Epidermal melanocyte (primary cell): ENCODE results near the gene PRDM11.
A peak's percentile ranks its signal among the peaks of the same experiment; 100 is the strongest.

ENCODE experiments used
- DNase-seq: peaks from one replicate; pipeline ENCODE4 v3.0.0; 2011; ENCODE audit warnings: low spot score; ENCODE audit not compliant: insufficient read length

PRDM11 gene

DNA sequence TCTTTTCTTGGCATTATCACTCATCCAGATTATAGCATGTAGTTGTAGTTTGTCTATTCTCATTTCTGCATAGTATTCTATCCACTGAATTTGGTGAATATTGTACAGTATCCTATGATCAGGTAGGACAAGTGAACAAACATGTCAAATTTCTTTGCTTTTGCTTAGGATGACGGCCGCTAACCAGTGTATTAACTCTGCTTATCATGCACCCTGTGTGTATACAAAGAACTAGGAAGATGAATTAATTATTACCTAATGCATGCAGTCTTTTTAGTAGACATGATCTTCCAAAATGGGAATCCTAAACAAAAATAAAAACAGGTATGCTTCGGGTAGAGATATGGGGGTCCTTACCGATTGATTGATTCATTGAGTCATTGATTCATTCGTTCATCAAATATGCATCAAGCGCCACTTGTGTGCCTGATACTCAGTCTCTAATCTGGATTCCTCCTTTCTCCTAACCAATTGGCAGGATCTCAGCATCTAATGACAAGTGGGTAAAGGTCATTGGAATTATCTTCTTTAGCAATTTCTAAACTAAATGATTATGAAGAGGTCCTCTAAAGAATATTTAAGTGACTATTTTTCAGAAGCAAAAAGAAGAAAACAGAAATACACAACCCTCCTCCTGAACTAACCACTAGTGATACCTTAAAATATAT lies 27.9 kb downstream of the PRDM11 start:
- DNase-seq = no peak

DNA sequence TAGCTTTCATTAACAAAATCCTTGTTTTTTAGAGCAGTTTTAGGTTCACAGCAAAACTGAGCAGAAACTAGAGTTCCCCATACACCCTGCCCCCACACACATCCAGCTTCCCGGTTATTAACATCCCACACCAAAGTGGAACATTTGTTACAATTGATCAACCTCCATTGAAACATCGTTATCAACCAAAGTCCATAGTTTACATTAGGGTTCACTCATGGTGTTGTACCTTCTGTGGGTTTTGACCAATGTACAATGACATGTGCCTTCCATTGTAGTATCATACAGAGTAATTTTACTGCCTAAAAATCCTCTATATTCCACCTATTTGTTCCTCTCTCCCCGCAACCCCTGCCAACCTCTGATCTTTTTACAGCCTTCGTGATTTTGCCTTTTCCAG lies 28.5 kb downstream of the PRDM11 start:
- DNase-seq = no peak

DNA sequence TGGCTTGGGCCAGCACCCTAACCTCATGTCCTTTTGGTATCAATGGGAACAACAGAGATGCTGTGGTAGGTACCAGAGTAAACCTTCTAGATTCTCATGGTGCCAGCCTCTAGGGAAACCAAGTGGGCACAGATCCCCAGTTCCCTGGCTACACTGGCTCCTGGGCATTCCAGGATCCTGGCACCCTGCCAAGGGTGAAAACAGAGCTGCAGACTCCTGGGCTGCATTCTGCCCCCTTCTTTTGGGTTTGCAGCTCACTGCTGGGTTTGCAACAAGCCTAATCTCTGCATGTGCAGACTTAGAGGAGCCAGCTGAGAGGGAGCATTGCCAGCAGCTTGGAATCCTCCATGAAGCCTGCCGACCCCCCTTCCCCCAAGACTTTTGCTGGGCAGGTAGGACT lies 30.6 kb downstream of the PRDM11 start:
- no peak for DNase-seq

DNA sequence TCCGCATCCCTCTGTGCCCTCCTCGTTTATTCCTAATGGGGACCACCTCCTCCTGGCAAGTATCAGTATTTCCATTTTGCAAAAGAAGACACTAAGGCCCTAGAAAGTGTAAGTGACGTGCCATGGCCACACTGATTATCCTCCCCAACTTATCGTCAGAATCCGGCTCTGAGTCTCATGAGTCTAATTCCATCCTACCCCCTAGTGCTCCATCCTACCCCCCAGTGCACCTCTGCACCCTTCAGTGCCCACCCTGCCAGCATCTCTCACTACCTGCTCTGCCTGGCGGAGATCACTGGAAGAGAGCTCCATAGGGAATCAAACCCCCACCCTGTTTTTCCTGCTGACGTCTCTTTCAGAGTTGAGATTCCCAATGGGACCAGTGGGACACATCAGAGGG lies 31.8 kb downstream of the PRDM11 start:
- DNase-seq = no peak

DNA sequence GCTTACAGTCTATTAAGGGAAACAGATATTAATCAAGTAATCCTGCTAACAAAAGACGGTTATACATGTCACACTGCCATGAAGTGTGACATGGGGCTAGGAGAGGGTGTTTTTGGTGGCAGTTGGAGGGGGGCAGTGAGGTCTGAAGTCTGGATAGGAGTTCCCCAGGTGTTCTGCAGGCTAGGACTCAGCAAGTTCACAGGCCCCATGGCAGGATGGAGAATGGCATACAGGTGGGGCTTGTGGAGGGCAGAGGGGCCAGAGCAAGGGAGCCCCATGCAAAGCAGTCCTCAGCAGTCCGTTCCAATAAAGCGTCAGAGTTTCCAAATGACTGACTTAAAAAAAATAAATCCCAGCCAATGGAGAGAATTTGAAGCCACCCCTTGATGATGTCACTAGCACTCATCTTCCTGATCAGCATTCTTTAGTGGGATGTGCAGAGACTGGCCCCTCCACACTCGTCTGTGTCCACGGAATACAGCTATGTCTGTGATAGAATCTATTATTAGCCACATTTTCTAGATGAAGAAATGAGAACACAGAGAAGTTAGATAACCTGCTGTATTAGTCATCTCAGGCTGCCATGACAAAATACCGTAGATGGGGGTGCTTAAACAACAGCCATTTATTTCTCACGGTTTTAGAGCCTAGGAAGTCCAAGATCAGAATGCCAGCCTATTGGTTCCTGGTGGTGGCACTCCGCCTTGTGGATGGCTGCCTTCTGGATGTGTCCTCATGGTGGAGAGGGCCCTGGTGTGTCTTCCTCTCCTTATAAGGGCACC lies 32.6 kb downstream of the PRDM11 start:
- DNase-seq = no peak

DNA sequence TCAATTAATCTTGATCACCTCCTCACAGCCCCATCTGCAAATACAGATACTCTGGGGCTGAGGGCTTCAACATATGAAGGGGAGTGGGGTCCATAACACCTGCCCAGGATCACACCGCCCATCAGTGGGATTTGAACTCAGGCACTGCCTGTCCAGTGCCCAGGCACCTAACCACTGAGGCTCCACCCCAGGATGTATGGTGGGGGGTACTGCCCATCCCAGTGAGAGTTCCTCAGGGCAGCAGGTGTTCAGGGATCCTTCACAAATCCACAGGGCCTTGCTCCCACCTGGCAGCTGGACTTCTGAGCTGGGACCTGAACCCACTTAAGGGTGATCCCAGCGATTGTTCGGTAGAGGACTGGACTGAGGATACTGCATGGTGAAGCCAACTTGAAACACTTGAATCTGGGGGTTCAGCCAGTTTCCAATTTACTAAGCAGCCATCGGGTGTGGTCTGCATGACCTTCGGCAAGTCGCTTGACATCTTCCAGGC lies 33.3 kb downstream of the PRDM11 start:
- no peak for DNase-seq

DNA sequence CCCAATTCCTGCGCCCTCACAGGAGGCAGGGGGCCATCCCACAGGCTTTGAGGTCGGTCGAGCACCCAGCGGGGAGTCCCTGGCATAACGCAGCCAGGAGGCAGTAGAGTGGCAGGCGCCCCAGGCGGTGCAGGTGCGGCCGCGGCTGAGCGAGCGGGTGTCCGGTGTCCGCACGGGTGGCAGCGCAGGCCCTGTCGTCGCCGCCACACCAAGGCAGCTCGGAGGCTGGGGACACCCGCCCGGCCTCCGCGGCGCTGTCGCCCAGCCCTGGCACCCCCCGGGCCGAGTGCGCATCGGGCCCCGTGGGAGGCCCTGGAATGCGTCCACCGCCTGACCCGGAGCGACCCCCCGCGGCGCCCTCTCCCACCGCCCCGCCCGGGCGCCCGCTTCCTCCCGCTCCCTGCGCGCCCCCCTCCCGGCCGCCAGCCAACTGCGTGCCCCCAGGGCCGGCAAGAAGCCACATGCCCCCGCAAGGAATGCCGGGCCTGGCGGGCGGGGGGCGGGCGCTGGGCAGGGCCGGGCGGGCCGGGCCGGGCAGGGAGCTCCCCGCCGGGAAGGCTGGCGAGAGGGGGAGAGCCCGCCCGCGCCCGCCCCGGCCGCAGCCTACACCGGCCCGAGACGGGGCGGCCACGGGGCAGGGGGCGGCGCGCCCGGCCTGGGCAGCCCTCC lies 33.9 kb downstream of the PRDM11 start:
- DNase-seq = peak; percentile 59

DNA sequence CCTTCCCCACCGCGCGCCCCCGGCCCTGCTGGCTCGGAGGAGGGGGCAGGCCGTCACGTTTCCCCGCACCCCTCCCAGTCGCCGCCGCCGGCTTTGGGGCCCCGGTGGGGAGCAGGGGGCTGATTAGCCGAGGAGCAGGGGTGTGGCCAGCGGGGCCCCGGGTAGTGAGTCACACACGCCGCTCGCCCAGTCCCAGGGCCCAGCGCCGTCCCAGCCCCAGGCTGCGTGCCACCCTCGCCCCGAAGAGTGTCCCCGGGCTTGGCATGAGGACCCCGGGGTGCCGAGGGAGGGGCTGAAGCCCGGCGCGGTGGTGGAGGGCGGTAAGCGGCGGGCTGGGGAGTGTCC lies 34.4 kb downstream of the PRDM11 start:
- peak; percentile 60 for DNase-seq

DNA sequence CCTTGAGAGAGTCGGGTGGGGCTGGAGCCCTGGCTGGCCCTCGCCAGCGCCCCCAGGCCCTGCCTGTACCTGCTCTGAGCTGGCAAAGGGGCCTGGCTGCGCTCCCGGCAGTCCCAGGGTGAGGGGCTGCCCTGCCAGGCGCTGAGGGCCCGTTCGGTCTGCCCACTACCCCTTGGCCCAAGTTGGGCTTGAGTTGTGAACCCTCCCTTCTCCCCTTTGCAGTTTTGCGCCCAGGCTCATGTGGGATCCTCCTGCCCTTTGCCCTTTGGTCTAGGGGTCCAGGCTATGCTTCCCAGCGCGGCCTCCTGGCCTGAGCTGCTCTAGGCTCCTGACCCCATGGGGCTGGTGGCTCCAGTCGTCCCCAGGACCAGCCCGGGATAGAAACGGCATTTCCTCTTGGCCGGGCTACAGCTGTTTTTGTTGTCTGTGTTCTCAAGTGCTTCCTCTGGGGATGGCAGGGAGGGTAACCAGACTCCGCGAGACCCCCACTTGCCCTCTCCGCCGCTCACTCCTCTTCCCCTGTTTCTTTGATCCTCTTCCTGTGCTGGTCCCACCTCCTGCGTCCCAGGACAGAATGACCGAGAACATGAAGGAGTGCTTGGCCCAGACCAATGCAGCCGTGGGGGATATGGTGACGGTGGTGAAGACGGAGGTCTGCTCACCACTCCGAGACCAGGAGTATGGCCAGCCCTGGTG lies 34.9 kb downstream of the PRDM11 start:
- no peak for DNase-seq

DNA sequence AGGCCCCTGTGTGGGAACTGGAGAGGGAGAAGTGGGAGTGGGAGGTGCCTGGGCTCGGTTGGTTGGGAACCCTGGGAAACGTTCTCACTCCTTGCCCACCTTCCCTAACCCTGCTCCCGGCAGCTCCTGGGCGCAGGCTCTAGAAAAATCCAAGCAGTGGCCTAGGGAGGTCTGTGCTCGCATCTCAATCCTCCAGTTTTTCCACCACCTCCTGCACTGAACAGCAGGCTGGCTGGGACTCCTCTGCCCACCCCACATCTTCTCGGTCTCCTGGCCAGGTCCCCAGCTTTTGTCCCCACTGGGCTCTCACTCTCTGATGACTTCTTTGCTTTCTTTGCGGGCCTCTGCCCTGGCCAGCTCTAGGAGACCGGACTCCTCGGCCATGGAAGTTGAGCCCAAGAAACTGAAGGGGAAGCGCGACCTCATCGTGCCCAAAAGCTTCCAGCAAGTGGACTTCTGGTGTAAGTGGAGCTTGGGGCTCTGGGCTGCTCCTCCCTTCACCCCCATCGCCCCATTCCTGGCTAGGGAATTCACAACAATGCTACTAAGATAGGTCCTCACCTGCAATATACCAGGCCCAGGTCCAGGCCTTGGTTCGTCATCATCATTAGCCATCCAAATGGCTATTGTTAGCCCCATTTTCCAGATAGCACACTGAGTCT lies 35.6 kb downstream of the PRDM11 start:
- no peak for DNase-seq

DNA sequence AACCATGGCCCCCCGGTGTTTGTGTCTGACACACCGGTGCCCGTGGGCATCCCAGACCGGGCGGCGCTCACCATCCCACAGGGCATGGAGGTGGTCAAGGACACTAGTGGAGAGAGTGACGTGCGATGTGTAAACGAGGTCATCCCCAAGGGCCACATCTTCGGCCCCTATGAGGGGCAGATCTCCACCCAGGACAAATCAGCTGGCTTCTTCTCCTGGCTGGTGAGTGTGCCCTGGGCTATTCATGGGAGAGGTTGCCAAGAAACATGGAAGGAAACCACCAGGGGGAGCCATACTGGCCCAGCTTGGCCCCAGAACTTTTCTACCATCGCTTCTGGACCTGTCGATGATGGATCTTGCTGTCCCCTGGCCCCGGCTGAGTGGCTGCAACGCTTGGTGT lies 36.5 kb downstream of the PRDM11 start:
- DNase-seq = no peak

DNA sequence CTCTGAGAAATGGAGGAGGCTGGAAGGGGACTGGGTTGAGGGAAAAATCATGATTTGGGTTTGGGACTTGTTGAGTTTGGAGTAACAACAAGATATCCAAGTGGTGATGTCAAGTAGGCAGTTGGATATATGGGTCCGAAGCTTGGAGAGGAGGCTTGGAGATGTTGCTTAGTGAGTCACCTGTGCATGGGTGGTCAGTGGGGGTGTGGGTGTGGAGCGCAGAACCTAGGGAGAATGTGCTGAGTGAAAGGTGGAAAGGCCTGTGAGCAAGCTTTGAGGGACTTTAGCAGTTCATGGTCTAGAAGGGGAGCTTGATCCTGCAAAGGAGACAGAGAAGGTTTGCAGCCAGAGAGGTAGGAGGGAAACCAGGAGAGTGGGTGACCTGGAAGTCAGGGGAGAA lies 38.2 kb downstream of the PRDM11 start:
- no peak for DNase-seq

DNA sequence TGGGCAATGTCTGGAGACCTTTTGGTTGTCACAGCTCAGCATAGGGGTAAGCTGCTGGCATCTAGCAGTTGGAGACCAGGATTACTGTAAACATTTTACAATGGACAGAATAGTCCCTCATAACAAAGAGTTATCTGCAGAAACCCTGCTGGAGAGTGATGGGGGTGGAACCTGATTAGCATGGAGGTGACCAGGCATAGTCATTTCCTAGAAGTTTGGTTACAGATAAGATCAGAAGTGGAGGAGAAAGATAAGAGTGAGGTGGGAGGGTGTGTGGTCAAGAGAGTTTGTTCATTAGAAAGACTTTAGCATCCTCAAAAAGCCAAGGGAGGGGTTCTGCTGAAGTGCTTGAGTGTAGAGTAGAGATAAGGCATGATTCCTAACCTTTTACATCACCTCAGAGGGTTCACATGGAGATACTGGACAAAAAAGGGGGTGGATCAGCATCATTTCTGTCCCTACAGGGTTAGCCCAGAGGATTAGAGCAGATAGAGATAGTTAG lies 38.8 kb downstream of the PRDM11 start:
- no peak for DNase-seq

DNA sequence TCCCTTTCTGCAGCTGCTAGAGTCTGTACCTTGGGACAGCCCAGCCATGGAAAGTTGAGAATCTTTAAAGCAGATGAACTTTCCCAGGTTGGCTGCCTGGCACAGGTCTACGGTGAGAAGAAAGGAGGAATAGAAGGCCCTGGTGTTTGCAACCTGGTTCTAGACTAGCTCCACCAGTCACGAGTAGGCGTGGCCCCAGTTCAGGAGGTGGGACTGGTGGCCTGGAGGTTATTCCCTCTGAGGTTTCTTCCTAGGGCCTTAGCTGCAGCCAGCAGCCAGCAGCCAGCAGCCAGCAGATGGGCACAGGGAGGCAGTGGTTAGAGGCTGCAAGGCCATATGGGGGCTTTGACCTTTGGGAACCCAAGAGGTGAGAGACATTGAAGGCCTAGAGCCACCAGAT lies 40.9 kb downstream of the PRDM11 start:
- no peak for DNase-seq

DNA sequence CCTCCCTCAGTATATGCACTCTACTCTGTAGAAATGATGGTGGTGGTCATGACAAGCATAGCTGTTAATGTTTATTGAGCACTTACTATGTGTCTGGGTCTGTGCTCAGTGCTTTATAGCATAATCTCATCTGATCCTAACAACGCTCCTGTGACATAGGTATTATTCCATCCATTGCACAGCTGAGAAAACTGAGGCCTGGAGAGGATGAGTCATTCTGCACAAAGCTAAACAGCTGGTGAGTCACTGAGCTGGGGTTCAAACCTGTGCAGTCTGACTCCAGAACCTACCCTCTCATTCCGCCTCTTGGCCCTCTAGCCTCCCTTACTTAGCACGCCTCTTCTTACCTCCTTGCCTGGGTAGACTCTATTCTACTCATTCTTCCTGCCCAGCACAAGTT lies 41.7 kb downstream of the PRDM11 start:
- DNase-seq = no peak

DNA sequence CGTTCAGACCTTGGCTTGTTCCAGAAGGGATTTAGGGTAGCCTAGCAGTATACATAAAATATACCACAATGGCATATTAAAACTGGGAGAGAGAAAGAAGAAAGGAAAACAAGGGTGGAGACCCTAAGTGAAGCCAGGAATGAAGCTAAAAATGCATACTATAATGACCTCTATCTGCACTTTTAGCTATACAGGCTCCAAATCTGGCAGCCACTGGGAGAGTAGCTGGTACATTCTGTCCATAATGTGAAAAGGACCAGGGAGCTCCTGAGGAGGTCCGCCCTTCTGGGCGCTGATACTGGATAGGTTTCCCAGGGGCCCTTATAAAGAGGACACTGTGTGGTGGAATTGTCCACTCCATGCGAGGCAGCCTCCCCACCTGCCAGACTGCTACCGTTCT lies 42.8 kb downstream of the PRDM11 start:
- no peak for DNase-seq

DNA sequence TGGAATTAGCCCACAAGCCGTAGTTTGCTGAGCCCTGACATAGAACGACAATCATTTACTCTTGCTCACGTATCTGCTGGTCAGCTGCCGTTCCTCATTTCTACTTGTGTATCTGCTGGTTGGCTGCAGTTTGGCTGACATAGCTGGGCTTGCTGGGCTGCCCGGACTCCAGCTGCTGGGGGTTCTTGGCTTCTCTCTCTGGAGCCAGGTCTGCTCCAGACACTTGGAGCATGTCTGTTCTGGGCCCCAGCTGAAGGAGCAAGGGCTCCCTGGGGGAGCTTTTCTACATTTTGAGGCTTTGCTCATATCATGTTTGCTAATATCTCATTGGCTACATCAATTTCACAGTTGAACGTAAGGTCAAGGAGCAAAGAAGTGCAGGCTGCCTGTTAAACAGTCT lies 47.3 kb downstream of the PRDM11 start:
- no peak for DNase-seq

DNA sequence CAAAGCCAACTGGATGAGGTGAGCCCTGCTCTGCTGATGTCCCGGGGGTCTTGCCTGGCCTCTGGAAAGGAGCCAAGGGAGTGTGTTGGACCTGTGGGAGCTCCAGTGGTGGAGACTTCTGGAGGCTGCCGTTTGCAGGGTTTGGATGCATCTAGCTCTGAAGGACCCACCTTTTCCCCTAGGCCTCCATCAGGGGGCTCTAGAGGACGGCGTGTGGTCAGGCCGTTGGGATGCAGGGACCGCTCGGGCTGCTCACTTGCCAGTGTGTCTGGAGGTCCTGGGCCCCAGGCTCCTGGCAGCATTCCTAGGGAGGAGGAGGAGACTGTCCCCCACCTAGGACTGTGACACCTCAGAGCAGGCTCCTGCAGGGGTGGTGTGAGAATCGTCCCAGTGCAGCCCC lies 58.3 kb downstream of the PRDM11 start:
- DNase-seq = no peak

DNA sequence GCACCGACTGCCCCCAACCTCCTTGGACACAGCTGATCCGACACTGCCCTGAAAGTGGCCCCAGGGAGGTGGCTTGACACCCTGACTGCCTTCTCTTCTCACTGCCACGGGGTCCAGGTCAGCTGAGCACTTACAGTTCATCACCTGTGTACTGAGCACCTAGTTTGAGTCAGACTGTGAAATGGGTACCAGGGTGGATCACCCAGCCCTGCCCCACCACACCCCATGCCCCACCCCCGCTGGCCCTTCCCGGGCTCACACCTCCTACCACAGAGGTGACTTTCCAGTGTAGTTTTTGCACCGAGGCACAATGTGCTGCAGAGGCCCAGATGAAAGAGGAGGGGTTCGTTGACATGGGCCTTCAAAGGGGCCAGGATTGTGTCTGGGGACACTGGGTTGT lies 59.5 kb downstream of the PRDM11 start:
- no peak for DNase-seq

DNA sequence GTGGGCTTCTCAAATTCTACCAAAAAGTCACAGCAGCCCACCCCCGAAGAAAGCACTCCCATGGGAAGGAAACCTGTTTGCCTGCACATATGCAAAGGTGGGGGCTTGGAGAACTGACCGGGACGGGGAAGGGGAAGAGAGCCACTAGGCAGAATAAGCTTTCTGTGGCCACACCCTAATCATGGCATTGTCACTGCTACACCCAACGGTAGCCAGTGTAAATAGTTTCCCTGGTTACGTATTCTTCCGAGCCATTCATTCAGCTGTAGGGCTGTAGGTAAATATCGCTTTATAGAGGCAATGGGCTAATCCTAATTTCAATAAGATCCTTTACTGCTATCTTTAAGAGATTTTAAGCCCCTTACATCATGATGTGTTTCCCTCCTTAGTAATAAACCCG lies 61.7 kb downstream of the PRDM11 start:
- DNase-seq = no peak
